HG03442 (cell line): ENCODE measurements around the gene NXN.
"Not testable (repeated sequence)": the region's sequence is repeated elsewhere in the genome, so short reads cannot be mapped to it uniquely, and the experiment has no call there.

Source experiments
- ATAC-seq: cut with Tn5 transposase; IDR thresholded peaks from one replicate; pipeline ENCODE4 v1.9.1; 2021; ENCODE audit warnings: mild to moderate bottlenecking, moderate library complexity; ENCODE audit not compliant: unreplicated experiment

NXN gene

DNA sequence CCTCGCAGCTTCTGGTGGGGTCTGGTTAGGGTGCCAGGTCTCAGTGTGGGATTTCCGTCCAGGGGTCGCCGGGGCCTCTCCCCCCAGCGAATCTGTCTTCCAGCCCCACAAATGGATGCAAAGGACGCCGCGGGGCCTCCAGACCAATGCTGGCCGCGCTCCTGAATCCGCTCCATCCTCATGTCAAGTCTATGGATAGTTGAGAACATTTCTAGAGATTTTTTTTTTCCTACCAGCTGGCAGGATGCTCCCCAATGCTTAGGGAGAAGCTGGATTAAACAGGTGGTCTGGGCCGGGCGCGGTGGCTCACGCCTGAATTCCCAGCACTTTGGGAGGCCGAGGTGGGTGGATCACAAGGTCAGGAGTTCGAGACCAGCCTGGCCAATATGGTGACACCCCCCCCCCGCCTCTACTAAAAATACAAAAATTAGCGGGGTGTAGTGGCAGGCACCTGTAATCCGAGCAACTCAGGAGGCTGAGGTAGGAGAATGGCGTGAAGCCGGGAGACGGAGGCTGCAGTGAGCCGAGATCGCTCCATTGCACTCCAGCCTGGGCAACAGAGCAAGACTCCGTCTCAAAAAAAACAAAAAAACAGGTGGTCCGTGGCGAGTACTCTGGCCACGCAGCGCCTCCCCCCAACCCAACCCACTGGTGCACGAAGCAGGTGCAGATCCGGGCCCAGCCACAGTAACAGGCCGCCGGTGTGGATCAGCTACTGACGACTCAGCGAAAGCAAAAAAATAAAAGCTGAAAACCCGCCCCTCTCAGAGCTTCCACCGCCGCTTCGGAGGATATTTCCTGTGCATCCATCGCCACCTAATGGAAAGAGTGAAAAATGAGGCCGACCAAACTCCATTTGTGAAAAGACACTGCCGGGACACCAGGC lies 1.1 kb upstream of the NXN start:
- ATAC-seq: no peak

GRCh38 chr17:979212-979538 lies 401 bp downstream of the NXN start:
- ATAC-seq: peak; percentile 21

DNA sequence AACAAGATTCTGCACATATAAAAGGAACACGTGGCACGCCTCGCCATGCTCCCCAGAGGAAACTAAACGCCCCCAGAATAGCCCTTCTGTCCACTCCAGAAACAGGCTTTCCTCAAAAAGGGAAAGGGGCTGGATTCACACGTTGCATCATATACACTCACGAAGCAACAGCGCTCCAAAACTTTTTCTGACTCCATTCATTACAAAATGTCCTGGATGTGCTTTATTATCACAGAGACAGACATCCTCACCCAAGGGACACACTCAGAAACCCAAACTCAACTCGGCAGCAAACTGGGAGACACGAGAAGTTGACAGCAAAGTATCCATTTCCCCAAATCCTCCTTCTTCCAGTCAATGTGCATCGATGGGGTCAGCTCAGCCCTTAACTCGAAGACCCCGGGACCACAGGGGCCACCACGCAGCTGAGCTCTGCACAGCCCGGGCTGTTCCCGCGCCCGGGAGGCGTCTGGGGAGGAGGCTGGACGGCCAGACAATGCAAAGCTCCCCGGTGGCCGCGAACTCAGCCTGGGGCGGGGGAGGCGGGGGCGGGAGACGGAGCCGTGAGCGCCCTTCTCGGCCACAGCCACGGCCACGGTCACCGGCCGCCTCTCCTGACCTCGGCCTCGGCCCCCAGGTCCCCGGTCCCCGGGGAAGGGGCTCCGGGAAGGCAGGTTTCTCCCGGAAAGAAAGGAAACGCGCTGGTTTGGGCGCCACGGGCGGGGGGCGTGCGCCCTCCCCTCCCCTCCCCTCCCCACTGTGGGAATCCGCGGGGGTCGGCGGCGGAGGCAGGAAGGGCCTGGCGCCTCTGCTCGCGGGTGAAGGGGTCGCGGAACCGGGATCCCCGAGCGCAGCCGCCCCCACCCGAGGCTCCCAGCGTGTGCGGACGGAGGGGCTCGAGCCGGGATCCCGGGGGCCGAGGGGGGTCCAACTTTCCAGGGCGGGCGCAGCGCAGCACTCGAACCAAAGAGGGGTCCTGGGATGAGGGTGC lies 1.2 kb downstream of the NXN start:
- no peak for ATAC-seq

- ATAC-seq: no peak
These were observed 2.4 kb downstream of the NXN start for GRCh38 chr17:977166-977565.

- no peak for ATAC-seq
These were observed 3.3 kb downstream of the NXN start for GRCh38 chr17:976312-976711.

DNA sequence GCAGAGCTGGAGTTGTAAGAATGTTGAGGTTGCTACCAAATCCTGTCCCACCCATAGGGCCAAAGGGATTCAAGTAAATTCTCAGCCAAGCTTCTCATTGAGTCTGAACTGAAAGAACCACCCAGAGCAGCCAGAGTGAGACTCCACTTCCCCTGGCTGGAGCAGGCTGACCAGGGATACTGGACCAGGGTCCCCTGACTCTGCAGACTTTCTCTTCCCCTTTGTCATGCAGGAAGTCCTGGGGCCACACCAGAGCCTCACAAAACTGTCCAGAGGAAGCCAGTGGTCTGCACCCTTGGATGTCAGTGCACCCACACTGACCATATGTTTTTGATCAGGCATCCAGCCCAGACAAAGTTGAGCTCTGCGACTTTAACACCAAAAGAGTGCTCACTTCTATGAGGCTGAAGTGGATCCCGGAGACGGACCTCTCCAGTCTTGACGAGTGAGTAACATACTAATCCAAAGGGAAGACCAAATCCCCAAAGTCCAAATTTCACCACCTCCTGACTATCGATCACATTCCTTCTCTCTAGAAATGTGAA lies 4.1 kb downstream of the NXN start:
- no peak for ATAC-seq

GRCh38 chr17:974778-975177 lies 4.8 kb downstream of the NXN start:
- ATAC-seq: not testable (repeated sequence)

GRCh38 chr17:973053-973452 lies 6.5 kb downstream of the NXN start:
- ATAC-seq: no peak

- not testable (repeated sequence) for ATAC-seq
These were observed 7.7 kb downstream of the NXN start for GRCh38 chr17:971861-972260.

DNA sequence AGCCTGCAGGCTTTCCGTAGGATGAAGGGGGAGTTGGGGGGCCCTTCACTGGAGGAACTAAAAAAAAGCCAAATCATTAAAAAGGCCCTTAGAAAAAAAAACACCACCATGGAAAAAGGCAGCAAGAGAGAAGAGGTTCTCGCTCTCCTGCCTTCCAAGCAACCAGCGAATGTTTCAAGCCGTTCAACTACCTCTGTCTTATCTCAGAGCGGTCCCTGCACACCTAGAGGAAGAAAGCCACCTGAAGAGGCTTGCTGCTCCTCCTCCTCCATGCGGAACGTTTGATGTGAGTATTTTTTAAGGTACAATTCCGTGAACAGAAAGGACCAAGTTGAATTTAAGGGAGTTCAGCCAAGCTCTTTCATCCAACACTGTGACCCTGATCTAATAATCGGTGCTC lies 9.2 kb downstream of the NXN start:
- ATAC-seq: no peak

- ATAC-seq: no peak
These were observed 9.7 kb downstream of the NXN start for GRCh38 chr17:969811-970355.

DNA sequence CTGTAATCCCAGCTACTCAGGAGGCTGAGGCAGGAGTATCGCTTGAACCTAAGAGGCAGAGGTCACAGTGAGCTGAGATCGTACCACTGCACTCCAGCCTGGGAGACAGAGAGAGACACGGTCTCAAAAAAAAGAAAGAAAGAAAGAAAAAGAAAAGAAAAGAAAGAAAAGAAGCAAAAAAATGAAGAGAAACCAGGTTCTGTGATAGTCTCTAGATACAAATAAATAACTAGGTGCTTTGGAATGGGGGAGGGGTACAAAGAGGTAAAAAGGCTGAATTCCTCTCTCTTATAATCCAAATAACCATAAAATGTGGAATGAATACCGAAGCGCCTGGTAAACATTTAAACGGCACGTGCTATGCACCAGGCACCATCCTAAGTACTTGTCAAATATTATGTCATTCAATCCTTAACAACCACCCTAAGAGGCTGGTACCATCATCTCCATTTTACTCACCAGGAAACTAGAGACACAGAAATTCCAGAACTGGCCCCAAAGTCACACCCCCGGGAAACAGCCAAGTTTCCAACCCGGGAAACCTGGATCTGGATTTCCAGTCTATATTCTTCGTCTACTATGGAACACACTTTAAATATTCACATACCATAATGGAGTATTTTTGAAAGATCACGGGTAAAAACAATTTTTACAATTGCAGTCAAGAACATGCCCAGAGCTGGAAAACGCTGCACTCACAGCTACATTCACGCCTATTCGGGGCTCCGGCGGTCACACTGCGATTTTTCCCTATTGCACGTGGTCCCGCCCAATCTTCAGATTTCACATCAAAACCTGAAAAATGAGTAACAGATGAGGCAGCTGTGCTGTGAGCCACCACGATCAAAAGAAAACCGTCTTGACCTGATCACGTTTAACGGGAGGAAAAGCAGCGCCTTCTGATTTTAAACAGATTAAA lies 10.5 kb downstream of the NXN start:
- ATAC-seq: no peak

- ATAC-seq: no peak
These were observed 12.5 kb downstream of the NXN start for GRCh38 chr17:967122-967521.

DNA sequence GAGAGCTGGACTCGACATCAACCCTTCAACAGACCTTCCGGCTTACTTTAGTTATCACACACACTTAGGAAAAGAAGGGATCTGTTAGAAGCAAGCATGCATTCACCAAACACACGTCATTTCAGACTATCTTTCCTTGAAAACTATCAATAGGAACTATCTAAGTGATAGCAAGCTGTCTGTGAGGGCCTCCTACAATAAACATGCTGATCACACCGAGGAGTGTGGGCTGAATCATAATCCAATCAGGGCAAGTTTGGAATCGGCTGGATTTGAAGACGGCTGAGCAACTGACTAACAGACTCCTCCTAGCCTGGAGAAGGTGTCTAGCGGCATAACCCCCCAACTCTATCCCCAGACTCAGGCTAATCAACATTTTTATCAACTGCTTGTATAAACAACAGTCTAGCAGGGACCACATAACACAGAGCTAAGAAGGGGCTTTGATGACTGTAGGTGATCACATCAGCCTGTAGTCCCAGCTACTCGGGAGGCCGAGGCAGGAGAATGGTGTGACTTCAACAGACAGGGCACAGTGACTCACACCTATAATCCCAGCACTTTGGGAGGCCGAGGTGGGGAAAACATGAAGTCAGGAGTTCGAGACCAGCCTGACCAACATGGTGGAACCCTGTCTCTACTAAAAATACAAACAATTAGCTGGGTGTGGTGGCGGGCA lies 14.1 kb downstream of the NXN start:
- no peak for ATAC-seq

- ATAC-seq: no peak
These were observed 14.7 kb downstream of the NXN start for GRCh38 chr17:964876-965275.

- no peak for ATAC-seq
These were observed 16.9 kb downstream of the NXN start for GRCh38 chr17:962670-963069.

DNA sequence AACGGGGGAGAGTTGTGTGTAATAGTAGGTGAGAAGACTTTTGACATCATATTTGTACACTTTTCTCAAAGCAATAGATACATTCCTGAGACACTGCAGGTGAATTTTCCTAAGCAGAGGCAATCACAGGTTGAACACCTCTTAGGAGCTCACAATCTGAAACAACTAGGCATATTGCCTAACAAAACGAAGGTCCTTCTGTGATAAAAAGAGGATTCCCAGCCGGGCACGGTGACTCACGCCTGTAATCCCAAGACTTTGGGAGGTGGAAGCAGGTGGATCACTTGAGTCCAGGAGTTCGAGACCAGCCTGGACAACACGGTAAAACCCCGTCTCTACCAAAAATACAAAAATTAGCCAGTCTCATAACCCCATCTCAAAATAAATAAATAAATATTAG lies 17.4 kb downstream of the NXN start:
- no peak for ATAC-seq

- no peak for ATAC-seq
These were observed 20.7 kb downstream of the NXN start for GRCh38 chr17:958712-959451.

DNA sequence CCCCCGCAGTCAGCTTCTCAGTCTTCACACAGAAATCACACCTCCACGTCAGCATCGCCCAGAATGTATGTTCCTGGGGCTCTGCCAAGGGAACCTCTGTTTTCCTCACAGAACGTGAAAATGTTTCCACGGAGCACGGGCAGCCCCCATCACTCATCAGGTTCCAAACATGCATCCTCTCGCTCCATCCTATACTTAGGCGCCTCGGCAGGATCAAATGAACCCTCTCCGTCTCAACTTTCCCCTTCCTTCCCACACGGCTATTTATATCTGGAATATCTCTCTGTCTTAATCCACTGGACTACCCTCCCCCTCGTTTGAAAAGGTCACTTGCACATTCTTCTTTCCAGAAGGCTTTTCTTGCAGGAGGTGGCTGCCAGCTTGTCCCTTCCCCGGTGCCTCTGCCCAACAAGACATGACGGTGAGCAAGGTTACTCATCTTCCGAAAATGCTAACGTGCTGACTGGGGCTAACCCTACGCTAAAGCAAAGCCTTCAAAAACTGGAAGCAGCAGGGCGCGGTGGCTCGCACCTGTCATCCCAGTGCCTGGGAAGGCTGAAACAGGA lies 21.6 kb downstream of the NXN start:
- no peak for ATAC-seq
